Activated T-helper 2 cell treated with anti-CD3 and anti-CD28 coated beads, Interferon-gamma antibody, Interleukin-2, Interleukin-4, amounts not matched to agents 10 μg/mL and 5 μg/mL and 100 μg/mL, durations not matched to agents 14 hours and 24 hours and 36 hours (primary cell): Measurements from ENCODE around the gene EPB41L2. TPM values are rescaled to one million over a fixed set of nuclear protein-coding genes. Genes with fewer than 3 reads are reported as not detected.
"Not testable (repeated sequence)": the region's sequence is repeated elsewhere in the genome, so short reads cannot be mapped to it uniquely, and the experiment has no call there.

Experiments
- DNase-seq: peaks from one replicate; pipeline ENCODE4 v3.0.0; 2021; ENCODE audit warnings: low spot score
- H3K27ac Mint-ChIP-seq: one replicate; pipeline ENCODE4 v1.8.0; 2021; ENCODE audit warnings: mixed read lengths
- H3K27me3 Mint-ChIP-seq: one replicate; pipeline ENCODE4 v1.8.0; 2021; ENCODE audit warnings: low read depth, mixed read lengths
- H3K36me3 Mint-ChIP-seq: one replicate; pipeline ENCODE4 v1.8.0; 2021; ENCODE audit warnings: low read depth, mixed read lengths
- H3K4me1 Mint-ChIP-seq: one replicate; pipeline ENCODE4 v1.8.0; 2021; ENCODE audit warnings: low read depth, mixed read lengths
- H3K4me3 Mint-ChIP-seq: one replicate; pipeline ENCODE4 v1.8.0; 2021; ENCODE audit warnings: low read depth, mild to moderate bottlenecking, moderate library complexity, mixed read lengths
- H3K9me3 Mint-ChIP-seq: one replicate; pipeline ENCODE4 v1.8.0; 2021; ENCODE audit warnings: mixed read lengths
- intact Hi-C: fragments of 100-400 bp; cut with micrococcal nuclease; formaldehyde crosslinking; loops from one replicate; pipeline ENCODE4 v1.15.1; 2023
- total RNA-seq: library from RNA; stranded (reverse); gene quantifications from 2 replicates; pipeline ENCODE4 v1.2.3, GENCODE V29; 2022

Gene EPB41L2
- total RNA-seq, 1 donor from 2014 or later, result 20.8 TPM

GRCh38 chr6:131022691-131023090 is 40.4 kb downstream of the EPB41L2 start:
- intact Hi-C loops, result no loop called here
- no peak overlapping the region for H3K27ac Mint-ChIP-seq
- H3K36me3 Mint-ChIP-seq, result no peaks in the 10 kb centered on the region
- H3K4me3 Mint-ChIP-seq, result no peak overlapping the region
- no peaks in the 10 kb centered on the region for H3K27me3 Mint-ChIP-seq
- no peaks in the 10 kb centered on the region for H3K9me3 Mint-ChIP-seq
- no peak for DNase-seq
- no peaks in the 10 kb centered on the region for H3K4me1 Mint-ChIP-seq

DNA sequence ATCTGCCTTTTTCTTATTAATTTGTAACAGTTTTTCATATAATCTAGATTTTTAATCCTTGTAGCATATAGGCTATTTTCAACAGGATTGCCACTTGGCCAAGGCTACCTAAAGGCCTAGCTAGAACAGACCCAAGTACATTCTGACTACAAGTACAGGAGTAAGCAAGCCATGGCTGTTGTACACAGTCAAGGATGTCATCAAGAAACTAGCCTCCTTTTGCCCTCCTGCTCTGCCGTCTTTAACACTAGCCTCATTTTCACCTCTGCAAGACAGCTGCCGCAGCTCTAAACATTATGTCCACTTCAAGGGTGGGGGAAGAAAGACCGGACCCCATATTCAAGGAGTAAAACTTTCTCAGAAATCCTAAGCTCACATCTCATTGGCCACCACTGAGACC is 45.1 kb downstream of the EPB41L2 start:
- no peaks in the 10 kb centered on the region for H3K9me3 Mint-ChIP-seq
- H3K36me3 Mint-ChIP-seq, result no peaks in the 10 kb centered on the region
- no peaks in the 10 kb centered on the region for H3K4me1 Mint-ChIP-seq
- H3K27me3 Mint-ChIP-seq, result no peaks in the 10 kb centered on the region
- intact Hi-C loops, result no loop called here
- H3K27ac Mint-ChIP-seq, result no peak overlapping the region
- H3K4me3 Mint-ChIP-seq, result no peak overlapping the region
- DNase-seq, result no peak

DNA sequence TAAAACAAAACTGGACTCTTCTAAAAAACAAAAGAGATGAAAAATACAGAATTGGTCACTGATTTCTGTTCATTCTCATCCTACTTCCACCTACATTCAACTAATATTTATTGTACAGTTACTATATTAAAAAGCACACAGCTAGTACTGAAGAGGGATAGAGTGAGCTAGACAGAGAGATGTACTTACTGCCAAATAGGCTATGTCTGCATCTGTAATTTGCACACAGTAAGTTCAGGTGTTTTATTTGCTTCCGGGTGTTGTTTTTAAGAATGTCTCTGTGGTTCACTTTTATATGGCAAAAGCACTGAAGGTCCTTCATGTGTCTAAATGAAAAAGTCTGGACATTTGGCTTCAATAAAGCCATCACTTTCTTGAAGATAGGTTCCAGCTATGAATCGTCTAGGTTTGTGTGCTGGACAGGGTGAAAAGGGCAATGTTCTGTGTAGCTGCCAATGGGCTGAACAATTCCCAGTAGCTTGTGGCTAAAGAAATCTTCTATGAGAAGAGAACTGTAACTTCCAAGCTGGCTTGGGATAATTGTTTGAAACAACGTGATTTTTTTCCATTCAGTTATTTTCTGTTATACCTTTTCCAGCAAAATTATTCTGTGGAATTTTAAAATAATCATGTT is 47.3 kb downstream of the EPB41L2 start:
- no peaks in the 10 kb centered on the region for H3K9me3 Mint-ChIP-seq
- no peaks in the 10 kb centered on the region for H3K27me3 Mint-ChIP-seq
- H3K4me3 Mint-ChIP-seq, result no peak overlapping the region

GRCh38 chr6:131015025-131015591 is 47.9 kb downstream of the EPB41L2 start:
- Mint-ChIP-seq H3K27me3 (no peaks in the 10 kb centered on the region), H3K36me3 (no peaks in the 10 kb centered on the region), H3K4me1 (no peaks in the 10 kb centered on the region), H3K9me3 (no peaks in the 10 kb centered on the region), H3K27ac (no peak overlapping the region), H3K4me3 (no peak overlapping the region)
- DNase-seq, result no peak
- intact Hi-C loops, result no loop called here

More for the DNA sequence above, 47.3 kb downstream of the EPB41L2 start:
- intact Hi-C loops, result no loop called here
- H3K27ac Mint-ChIP-seq, result no peak overlapping the region
- no peaks in the 10 kb centered on the region for H3K4me1 Mint-ChIP-seq
- no peaks in the 10 kb centered on the region for H3K36me3 Mint-ChIP-seq
- DNase-seq, result no peak

DNA sequence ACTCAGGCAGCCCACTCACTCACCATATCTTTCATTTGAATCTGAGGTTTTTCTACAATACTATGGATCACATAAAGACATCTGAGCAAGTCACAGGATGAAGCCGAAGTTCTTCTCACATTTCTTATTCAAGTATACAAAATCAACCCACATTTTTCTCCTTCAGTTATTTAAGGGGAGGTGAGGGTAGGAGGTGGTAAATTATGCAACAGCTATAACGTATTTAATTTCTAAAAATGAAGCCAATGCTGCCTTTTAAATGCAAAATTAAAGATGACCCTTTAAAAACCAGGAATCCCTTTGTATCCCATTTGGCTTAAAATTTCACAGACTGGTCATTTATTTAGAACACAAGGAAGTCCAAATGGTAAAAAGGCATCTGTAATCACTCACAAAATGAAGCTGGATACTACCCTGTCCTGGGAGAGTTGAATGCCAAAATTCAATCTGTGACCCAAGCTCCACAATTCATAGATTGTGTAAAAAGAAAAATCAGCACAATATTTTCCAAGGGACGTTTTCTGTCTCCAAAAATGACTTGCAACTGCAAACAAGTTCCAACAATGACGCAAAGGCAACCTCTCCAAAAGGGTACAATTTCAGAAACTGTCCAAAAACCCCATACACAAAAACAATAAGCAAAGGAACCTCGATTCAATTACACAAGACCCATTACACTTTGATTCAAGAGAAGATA is 48.8 kb downstream of the EPB41L2 start:
- Mint-ChIP-seq H3K27me3 (no peaks in the 10 kb centered on the region), H3K4me3 (no peak overlapping the region), H3K9me3 (peaks cover 6% of the 10 kb centered on the region), H3K27ac (no peak overlapping the region), H3K4me1 (no peaks in the 10 kb centered on the region), H3K36me3 (peaks cover 5% of the 10 kb centered on the region)
- intact Hi-C loops, result no loop called here
- DNase-seq, result no peak

DNA sequence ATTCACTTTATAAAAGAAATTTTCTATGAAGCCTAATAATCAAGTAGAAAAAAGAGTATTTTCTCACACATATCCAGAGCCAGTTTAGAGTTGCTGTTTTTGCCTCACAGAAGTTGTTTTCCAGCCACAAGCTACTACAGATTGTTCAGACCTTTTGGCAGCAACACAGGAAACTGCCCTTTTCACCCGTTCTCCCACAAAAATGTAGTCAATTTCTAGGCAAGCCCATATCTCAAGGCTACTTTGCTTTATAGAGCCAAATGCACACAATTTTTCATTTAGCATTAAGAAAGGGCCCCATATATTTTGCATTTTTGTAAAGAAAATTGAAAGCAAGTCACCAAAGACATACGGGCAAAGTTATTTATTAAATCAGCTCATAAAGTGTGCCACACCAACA is 49.5 kb downstream of the EPB41L2 start:
- Mint-ChIP-seq H3K27me3 (no peaks in the 10 kb centered on the region), H3K27ac (no peak overlapping the region), H3K4me1 (no peaks in the 10 kb centered on the region), H3K4me3 (no peak overlapping the region), H3K36me3 (peaks cover 5% of the 10 kb centered on the region), H3K9me3 (peaks cover 13% of the 10 kb centered on the region)
- intact Hi-C loops, result no loop called here
- no peak for DNase-seq

GRCh38 chr6:131009790-131010189 is 53.3 kb downstream of the EPB41L2 start:
- peaks cover 8% of the 10 kb centered on the region for H3K36me3 Mint-ChIP-seq
- H3K4me3 Mint-ChIP-seq, result no peak overlapping the region
- H3K9me3 Mint-ChIP-seq, result peaks cover 30% of the 10 kb centered on the region
- H3K27ac Mint-ChIP-seq, result no peak overlapping the region
- no peaks in the 10 kb centered on the region for H3K27me3 Mint-ChIP-seq
- no peak for DNase-seq
- intact Hi-C loops, result no loop called here
- no peaks in the 10 kb centered on the region for H3K4me1 Mint-ChIP-seq

- H3K27ac Mint-ChIP-seq, H3K4me1 Mint-ChIP-seq, intact Hi-C loops, H3K36me3 Mint-ChIP-seq, H3K27me3 Mint-ChIP-seq, DNase-seq, H3K4me3 Mint-ChIP-seq: not testable (repeated sequence)
- peaks cover 30% of the 10 kb centered on the region for H3K9me3 Mint-ChIP-seq
These were observed 54.1 kb downstream of the EPB41L2 start for GRCh38 chr6:131008965-131009364.

GRCh38 chr6:131007964-131008363 is 55.1 kb downstream of the EPB41L2 start:
- H3K27ac Mint-ChIP-seq, H3K4me3 Mint-ChIP-seq, DNase-seq, H3K4me1 Mint-ChIP-seq, H3K27me3 Mint-ChIP-seq, intact Hi-C loops, H3K36me3 Mint-ChIP-seq: not testable (repeated sequence)
- peaks cover 30% of the 10 kb centered on the region for H3K9me3 Mint-ChIP-seq

DNA sequence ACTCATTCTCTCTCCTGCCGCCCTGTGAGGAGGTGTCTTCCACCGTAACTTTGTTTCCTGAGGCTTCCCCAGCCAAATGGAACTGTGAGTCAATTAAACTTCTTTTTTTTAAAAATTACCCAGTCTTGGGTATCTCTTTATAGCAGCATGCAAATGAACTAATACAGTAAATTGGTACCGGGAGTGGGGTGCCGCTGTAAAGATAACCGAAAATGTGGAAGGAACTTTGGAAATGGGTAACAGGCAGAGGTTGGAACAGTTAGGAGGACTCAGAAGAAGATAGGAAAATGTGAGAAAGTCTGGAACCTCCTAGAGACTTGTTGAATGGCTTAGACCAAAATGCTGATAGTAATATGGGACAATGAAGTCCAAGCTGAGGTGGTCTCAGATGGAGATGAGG is 55.8 kb downstream of the EPB41L2 start:
- Mint-ChIP-seq H3K27ac (no peak overlapping the region), H3K36me3 (peaks cover 8% of the 10 kb centered on the region), H3K27me3 (peaks cover 3% of the 10 kb centered on the region), H3K4me3 (no peak overlapping the region), H3K4me1 (no peaks in the 10 kb centered on the region), H3K9me3 (peaks cover 30% of the 10 kb centered on the region)
- no peak for DNase-seq
- intact Hi-C loops, result no loop called here

DNA sequence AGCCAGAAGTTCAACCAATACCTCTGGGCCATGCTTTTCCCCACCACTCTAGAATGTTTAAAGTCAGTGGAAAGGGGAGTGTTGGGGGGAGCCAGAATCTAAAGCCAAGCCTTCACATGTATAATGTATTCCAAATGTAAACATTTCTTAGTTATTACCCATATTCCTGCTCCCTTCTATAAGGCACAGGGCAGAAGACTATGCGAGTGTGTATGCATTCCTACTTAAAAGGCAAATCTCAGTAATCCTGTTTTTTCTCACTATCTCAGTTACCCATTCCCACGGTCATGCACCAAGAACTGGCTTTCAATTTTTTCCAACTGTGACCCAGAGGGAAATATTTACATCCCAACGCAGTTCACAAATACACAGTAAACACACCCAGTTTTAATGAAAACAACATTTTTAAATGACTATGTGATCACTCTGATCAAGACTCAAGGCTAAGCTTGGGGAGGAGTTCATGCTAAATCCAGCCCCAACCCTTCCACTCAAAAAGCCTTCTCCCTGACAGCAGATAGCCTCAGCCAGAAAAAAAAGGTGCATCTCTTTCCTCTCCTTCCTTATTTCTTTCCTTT is 57.5 kb downstream of the EPB41L2 start:
- intact Hi-C loops, result no loop called here
- no peak for DNase-seq
- Mint-ChIP-seq H3K36me3 (peaks cover 8% of the 10 kb centered on the region), H3K27me3 (peaks cover 3% of the 10 kb centered on the region), H3K4me1 (no peaks in the 10 kb centered on the region), H3K27ac (no peak overlapping the region), H3K9me3 (peaks cover 30% of the 10 kb centered on the region), H3K4me3 (no peak overlapping the region)

DNA sequence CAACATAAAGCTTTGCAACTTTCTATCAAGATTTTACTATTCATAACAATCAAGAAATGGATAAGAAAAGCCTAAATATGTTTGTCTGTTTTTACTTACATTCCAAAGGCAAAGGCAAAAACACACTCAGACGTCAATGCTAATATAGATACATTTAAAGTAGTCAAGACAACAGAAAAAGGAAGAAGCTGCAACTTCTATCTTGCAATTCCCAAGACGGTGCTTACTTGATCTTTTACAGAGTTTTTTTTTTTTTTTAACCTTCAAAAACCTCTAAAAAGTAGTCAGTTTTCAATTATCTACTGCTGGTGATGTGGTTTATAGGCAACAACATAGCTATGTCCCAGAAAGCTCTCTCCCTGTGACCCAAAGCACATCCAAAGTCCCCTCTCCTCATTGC is 58.1 kb downstream of the EPB41L2 start:
- no peak for DNase-seq
- Mint-ChIP-seq H3K9me3 (peaks cover 30% of the 10 kb centered on the region), H3K27me3 (peaks cover 3% of the 10 kb centered on the region), H3K36me3 (peaks cover 8% of the 10 kb centered on the region), H3K4me1 (no peaks in the 10 kb centered on the region), H3K27ac (no peak overlapping the region), H3K4me3 (no peak overlapping the region)
- intact Hi-C loops, result no loop called here

- Mint-ChIP-seq H3K4me1 (no peaks in the 10 kb centered on the region), H3K36me3 (peaks cover 4% of the 10 kb centered on the region), H3K9me3 (peaks cover 25% of the 10 kb centered on the region), H3K27ac (no peak overlapping the region), H3K27me3 (peaks cover 3% of the 10 kb centered on the region), H3K4me3 (no peak overlapping the region)
- DNase-seq, result no peak
- intact Hi-C loops, result no loop called here
These were observed 58.7 kb downstream of the EPB41L2 start for GRCh38 chr6:131004387-131004755.
